CD4-positive, alpha-beta T cell treated with Interleukin-4 for 4 hours (primary cell): ENCODE results near the gene EPO.
"Not testable (repeated sequence)": the region's sequence is repeated elsewhere in the genome, so short reads cannot be mapped to it uniquely, and the experiment has no call there.

Experiments
- DNase-seq: peaks from one replicate; pipeline ENCODE4 v3.0.0-alpha.2; 2020

Gene EPO

DNA sequence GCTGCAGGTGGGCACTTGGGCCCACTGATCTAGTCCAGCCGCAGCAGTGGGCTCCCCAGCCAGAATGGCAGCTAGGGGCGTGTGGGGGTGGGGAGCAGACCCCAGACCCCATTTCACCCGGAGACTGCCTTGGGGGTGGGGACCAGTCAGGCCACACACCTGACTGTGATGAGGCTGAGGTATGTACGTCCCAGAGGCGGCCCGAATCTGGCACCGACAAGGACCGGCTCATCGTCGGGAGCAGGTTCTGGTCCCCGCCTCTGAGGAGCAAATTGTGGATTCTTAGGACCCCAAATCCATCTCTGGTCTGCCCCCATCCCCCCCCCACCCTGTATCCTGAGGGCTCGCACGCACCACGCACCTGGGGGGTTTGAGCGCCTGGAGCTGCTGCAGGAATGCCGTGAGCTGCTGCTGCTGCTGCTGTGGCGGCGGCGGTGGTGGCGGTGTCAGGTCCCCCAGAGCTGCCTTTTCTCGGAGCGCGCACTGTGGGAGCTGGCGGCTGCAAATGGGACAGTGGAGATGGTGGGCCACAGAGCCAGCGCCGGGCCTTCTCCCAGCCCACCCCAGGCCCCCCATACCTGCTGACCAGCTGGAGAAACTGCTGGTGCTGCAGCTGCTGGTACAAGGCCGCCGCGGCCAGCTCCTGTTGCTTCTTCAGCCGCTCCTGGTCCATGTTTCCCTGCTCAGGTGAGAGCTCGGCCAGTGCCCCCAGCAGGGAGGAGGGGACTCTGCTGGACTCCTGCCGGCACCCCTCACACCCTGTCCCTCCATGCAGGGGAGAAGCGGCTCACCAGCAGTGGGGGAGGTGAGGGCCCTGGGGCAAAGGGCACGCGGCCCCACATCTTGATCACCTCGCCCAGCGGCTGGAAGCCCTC, 36.4 kb upstream of the EPO start:
- no peak for DNase-seq

DNA sequence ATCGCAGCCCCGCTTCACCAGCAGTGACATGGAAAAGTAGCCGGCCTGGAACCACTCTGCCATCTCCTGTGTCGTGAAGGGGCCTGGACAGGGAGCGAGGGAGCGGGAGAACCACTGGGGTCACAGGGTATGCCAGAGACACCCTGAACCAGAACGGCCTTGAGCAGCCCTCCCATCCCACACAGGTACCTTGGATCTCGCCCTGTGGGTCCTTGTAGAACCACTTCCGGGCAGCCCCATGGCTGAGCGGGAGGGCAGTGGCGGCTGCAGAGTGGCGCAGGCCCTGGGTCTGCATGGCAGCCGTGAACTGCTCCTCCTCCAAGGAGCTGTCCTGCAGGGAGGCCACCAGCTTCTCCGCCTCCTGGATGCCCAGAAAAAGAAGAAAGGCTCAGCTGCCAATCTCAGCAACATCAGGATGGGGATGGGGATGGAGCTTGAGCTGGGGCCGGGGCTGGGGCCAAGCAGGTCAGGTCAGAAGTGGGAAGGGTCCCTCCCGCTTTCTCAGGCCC, 35.7 kb upstream of the EPO start:
- DNase-seq, result no peak

DNA sequence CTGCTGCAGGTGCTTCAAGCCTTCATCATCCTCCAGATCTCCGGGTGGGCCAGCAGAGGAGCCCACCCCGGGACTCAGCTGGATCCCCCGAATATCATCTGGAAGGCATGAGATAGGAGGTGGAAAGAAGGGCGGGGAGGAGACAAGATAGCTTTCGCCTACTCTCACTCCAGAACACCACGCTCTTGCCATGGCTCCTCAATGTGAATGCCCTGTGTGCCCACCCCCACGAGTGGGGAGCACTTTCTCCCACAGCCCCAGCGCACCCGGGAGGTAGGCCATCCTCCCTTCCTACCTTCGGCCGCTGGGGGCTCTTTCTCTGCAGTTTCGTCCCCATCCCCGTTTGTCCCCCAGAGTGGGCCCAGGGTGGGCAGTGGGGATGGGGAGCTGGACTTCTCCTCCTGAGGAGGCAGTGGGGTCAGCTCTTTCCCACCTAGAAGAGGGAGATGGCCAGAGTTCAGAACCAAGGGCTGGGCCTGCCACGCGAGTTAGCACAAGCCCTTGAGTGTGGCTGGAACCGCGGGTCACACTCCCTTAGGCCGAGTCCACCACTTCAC, 35.1 kb upstream of the EPO start:
- no peak for DNase-seq

DNA sequence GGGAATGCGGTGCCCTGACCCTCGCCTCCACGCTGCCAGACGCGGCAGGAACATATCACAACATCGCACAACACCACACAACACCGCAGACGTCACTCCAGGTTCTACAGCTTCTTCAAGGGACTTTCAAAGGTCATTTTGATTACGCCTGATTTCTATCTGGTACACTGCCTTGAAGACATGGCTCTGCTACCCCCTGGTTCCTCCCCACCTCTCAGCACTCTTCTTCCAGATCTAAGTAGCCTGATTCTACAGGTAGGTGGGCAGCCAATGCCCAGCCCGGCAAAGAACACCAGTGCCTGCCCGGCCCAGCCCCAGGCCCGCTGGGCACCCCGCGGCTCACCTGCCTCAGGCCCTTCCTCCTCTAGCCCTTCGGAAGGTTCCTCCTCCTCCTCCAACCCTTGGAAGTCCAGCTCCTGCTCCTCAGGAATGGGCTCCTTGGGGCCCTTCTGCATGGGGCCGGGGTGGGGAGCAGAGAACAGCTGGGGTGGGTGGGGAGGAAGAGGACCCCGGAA, 34.6 kb upstream of the EPO start:
- DNase-seq, result no peak

DNA sequence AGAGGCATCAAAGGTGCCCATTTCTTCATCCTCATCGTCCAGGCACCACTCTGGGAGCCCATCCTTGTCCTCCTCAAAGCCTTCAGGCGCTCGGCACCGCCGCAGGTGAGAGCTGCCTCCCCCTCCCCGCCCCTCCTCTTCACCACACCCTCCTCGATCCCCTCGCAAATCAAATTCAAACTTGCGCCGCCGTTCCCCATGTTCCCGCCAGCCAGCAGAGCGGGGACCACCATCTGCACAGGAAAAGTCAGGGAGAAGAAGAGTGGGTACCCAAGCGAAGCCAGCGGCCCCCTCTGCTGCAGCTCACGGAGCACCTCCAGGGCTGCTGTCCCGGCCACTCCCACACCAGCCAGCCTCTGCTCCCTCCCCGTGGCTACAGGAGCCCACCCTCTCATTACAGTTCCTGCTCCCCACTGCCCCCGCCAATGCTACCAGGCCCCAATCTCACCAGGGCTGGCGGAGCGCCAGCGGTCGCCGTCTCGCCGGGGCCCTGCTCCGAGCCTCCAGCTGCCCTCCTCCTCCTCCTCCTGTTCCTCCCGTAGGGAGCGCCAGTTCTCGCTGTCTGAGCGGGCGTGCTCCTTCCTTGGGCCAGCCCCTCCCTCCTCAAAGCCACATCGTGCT, 34.0 kb upstream of the EPO start:
- DNase-seq, result no peak

DNA sequence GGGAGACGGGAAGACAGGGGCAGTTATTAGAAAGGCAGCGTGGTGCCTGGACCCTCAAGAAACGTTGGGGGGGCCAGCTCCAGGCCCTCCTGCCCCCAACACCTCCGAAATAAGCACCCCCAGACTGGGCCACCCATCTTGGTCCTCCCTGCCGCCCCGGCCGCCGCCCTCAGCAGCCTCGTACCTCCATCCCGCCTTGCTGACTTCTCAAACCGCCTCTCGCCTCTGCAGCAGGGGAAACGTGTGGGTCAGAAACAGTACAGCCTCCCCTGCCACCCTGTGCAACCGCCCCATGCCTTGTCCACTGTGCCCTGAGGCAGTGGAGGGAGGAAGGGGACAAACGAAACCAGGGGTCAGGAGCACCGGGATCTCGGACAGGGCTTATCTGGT, 33.5 kb upstream of the EPO start:
- no peak for DNase-seq

DNA sequence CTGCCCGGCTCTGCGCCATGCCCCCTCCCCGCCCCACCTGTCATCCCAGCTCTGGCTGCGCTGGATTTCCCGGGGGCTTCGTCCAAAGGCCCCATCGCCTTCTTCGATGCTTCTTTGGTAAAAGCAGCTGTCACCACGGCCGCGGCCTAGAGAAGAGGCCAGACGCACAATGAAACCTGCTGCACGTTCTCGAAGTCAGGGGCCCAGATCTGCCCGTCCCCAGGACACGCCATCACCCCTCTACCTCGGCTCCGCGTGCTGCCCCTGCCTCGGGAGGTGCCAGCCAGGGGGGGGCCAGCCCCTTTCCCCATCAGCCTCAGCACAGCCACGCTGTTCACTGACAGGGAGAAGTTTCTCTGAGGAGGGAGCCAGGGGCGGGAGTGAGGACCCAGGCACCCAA, 33.0 kb upstream of the EPO start:
- DNase-seq, result no peak

DNA sequence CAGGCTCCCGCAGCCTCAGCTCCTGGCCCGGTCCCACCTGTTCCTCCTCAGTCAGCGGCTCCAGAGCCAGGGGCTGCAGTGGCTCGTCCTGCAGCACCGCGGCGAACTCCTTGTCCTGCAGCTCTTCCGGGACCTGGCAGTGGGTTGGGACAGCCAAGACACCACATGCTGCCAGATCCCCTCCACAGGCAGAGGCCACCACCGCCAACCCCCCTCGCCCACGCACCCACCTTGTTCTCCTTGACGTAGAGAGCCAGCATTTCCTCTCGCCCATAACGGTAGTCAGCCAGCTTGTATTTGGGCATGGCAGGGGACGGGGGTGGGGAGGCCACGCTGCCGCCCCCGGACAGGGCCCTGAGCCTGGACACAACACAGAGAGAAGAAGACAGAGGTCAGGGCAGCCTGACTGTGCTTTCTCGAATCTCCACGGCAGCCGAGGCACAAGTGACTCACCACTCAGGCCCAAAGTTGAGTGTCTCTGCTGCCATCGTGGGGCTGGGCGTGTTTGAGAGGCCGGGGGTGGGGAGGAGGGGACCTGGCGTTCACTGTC, 32.4 kb upstream of the EPO start:
- no peak for DNase-seq

DNA sequence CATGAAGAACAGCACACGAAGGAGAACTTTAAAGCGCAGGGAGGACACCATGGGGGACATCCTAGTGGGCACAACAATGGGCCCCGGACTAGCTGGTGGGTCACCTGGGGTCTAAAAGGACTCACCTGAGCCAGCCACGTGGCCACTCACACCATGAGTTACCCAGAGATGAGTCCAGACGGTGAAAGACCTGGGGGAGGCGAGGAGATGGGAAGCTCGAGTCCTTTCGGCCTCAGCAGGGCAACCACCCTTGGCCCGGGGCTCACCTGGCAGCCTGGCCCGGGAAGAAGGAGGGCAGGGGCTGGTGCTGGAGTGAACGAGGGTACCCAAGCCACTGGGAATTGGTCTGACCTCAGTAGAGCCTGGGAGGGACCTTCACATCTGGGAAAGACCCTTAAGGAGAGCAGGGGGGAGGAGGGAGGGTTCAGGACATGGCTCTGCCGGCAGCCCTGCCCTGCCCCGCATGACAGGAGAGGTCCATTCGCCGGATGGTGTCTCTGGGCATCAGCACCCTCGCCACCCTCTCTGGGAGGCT, 31.9 kb upstream of the EPO start:
- no peak for DNase-seq

DNA sequence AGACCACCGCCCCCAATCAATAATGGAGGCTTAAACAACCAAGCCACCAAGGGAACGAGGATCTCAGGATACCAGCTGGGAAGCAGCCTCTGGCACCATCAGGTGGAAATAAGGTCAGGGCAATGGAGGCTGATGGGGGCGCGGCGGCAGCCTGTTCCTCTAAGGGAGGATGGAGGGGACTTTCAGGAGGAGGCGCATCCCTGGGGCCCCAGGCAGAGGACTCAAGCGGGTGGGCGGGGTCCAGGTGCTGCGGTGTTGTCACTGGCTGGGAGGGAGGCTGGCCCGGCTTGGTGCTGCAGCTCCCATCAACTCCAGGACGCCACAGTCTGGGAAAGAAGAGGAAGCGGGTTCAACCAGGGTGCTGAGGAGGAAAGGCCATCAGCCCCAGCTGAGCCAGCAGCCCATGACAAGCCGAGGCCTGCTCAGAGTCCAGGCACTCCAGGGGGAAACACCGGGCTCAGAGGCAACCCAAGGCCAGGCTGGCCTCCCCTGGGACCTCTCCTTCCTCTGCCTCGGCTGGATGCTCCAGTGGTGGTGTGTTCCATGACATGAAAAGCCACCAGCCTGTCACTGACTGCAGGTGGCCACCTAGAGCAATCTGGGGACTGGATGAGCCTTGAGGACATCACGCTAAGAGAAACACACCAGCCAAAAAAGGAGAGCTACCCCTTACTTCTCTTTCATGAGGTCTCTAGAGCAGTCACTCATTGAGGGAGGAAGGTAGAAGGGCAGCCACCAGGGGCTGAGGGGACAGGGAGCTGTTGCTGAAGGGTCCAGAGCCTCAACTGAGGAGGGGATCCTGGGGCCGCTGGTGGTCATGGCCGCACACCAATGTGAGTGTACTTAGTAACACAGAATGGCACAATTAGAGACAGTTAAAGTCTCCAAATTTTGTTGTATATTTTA, 30.8 kb upstream of the EPO start:
- DNase-seq, result no peak

DNA sequence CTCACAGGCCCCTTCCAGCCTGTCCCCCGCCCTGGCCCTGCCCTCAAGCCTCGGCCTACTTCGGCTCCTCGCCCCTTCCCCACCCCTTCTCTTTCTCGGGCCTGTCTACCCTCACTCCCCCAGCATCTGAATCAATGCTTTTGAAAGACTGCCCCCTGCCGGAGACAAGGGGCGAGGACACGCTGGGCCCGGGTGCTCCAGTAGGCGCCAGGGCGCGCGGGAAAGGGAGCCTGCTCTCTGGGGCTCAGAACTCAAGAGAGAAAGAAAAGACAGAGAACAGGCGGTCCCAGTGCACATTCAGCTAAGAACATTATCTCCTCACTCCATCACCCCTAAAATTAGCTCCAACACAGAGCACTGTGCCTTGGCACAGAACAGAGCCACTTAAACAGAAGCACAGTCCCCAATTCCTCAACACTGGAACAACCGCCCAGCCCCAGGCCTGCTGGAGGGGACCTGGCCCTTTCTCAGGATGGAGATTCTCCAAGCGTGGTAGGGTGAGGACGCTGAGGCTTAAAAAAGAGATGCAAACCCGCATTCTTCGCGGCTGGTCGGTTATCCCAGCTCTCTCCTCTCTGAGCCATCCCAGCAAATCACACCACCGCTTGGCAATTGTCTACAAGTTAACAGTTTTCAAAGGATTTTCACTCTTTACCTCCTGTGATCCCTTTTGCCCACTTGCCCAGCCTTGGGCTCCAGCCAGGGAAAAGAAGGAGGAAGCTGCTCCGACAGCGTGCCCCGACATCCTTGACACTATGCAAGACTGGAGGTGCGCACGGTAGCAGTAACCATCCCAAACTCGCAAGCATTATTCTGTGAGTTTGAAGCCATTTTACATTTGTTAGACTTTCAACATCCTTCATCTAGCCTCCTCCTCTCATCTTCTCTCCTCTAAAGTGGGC, 28.3 kb upstream of the EPO start:
- DNase-seq, result peak; percentile 77

DNA sequence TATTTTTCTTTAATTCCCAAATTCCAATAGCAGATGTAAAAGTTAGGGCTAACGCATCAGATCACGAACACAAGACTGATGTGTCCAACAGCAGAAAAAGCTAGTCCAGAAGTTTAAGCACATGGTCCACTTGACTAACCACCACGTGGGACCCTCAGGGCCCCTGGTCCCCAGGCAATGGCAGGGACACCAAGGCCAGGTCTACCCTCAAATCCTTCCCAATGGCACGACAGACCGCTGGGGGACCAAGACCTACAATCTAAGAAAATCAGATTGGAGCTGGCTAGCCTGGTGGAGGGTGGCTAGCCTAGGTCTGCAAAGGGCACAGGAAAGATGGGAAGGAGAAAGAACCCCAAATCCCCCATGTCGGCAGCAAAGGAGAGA, 27.7 kb upstream of the EPO start:
- no peak for DNase-seq

DNA sequence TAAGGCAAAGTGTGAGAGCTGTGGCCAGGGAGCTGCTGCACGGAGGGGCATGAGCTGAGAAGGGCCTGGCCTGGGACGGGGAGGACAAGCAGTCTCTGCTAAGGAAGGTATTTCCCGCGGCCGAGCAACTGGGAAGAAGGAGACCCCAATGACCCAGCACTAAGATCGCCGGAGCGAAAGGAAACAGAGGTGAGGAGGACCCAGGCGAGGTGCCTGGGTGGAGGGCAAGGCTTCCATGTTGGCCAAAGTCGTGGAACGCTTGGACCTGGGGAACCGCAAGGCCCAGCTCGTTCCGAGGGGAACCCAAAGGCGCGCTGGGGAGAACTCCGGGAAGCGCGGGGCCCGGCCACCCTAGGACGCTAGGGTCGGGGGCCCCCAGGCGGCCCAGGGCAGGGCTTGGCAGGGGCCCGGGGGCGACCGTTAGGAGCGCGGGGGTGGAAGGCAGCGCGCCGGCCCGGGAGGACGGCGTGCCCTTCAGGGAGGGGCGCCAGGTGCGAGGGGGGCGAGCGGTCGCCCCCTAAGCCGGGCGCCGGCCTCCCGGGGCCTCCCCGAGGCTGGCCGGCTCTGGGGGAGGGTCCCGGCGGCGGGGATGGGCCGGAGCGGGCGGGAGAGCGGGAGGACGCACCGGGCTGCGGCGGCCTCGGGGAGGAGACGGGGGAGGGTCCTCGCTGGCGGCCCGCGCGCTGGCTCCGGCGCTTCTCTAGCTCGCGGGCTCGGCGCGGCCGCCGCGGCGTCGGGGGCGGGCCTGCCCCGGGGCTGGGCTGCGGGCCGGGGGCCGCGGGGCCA, 26.8 kb upstream of the EPO start:
- DNase-seq, result no peak

DNA sequence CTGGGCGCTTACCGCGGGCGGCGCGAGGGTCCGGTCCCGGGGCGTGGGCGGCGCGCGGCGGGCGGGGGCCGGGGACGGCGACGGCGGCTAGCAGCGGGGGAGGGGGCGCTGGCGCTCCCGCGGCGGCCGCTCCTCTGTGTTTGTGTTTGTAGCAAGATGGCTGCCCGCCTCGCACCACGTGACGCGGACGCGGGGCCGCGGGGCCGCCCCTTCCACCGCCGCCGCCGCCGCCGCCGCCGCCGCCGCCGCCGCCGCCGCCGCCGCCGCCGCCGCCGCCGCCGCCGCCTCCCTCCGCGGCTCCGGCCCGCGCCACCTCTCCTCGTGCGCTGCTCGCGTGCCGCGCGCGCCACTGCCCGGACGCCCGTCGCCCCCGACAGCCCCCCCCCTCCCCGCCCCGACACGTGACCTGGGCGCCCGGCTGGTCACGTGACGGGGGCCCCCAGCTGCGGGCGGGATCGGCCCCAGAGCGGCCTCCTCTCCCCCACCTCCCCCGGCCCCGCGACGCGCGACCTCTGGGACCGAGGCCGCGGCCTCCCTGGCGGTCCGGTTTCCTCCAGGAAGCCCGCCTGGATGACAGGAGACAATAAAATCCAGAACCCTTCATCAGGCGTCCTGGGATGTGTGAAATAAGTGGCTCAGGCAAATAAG, 26.0 kb upstream of the EPO start, which contains the start of gene GIGYF1:
Gene GIGYF1, minus strand, starts transcription at position 153 of the 648 bp plus-strand sequence. CDS start 6,012 bp downstream, outside the sequence.
- DNase-seq, result peak; percentile 54

DNA sequence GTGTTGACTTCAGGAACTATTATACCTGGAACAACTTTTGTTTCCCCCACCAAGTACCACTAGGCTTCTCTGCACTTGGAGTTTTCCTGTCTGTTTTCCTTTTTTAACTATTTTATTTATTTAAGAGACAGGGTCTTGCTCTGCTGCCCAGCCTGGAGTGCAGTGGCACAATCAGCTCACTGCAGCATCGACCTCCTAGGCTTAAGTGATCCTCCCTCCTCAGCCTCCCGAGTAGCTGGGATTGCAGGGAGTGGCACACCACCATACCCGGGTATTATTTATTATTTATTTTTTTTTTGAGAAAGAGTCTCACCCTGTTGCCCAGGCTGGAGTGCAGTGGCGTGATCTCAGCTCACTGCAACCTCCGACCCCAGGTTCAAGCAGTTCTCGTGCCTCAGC, 24.1 kb upstream of the EPO start:
- DNase-seq, result no peak

DNA sequence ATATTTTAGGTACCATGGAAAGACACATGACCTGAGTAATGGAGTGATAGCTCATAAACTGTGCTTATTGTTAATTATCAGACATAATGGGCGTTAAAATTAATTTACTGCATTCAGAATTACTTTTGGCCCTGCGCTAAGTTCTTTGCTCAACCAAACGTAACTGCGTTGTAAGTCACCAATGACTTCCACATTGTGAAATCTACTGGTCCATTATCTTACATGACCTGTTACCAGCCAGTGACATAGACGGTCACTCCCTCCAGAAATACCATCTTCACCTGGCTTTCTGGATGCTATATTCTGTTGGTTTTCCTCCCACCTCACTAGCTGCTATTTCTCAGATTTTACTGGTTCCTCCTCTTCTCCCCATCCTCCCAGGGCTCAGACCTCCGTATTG, 21.2 kb upstream of the EPO start:
- no peak for DNase-seq

DNA sequence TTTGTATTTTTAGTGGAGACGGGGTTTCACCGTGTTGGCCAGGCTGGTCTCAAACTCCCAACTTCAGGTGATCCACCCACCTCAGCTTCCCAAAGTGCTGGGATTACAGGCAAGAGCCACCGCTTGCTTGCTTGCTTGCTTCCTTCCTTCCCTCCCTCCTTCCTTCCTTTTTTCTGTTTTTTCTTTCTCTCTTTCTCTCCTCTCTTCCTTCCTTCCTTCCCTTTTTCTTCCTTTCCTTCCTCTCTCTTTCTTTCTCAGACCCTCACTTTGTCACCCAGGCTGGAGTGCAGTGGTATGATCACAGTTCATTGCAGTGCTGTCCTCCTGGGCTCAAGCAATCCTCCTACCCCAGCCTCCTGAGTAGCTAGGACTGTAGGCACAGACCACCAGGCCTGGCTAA, 19.2 kb upstream of the EPO start:
- DNase-seq, result not testable (repeated sequence)

DNA sequence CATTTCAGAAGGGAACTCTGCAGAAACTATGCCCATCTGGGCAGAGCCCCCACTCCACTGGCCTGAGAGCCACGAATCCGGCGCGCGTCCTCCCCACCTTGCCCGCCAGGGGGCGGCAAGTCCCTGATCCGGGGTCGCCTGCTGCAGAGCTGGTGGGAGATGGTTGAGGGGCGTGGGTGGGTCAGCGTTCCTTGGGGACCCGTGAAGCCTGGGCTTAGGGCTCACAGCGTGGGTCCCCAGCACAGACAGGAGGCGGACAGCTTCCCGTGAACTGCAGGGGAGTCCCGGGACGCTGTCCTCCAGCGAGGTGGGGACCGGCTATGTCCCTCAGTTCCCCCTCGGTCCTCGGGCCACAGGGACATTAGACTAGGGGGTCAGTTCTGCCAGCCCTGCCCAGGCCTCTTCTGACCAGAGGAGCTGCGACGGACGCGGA, 14.9 kb upstream of the EPO start:
- peak; percentile 53 for DNase-seq
